ENCODE results near the gene ACTMAP. TPM values are rescaled to one million over a fixed set of nuclear protein-coding genes. Genes with fewer than 3 reads are reported as not detected.

Gene ACTMAP
- total RNA-seq, 1 experiment from 2014 or later, result 16.8 TPM

DNA sequence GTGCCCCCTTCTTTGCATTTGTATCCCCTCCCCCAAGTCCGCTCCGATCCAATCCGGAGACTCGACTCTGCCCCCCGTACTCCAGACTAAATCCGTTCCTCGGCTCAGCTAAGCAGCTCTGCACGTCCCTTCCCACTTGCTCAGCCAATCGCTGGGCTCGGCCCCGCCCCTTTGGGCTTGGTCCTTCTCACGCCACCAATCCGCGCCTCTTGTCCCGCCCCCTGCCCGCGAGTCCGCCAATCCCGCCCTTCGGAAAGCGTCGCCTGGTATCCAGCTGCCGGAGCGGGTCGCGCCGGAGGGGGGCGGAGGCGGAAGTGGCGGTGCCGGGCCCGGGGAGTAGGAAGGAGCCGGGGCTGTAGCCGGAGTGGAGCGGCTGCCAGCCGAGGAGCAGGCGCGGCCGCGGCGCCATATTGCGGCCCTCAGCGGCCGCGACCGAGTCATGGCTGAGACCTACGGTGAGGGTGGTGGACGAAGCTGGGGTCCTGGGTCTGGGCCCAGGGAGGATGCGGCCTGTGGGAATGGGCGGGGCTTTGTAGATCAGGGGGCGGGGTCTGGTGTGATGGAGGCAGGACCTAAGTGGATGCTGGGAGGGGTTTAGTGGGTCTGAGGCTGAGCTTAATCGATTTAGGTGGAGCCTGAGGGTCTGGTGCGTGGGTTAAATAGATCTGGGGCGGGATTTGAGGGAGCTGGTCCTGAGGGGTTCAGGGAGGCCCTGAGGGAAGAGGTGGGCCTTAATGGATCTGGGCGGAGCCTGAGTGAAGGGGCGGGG, 27.8 kb upstream of the ACTMAP start, which contains the start of gene RAB4B:
RAB4B (plus strand) TSS at position 311 of the 769 bp plus-strand sequence; CDS start at position 440, 129 bp downstream.
- H3K27me3 ChIP-seq (ENCODE audit: insufficient read depth, low read length), result no peaks in the 10 kb centered on the region
- peak within 1 kb of the TSS; percentile 81 for H3K4me2 ChIP-seq (ENCODE audit: low read length)
- H3K36me3 ChIP-seq (ENCODE audit: control insufficient read depth in 1 of 2, insufficient read depth in 2 of 2, low read length in 2 of 2), result no peaks in the 10 kb centered on the region
- H3K9ac ChIP-seq (ENCODE audit: low read length), result peak within 1 kb of the TSS; percentile 66
- H3K4me3 ChIP-seq (replicated peaks in 1 of 2; ENCODE audit: low read depth in 1 of 2, low read length in 2 of 2), result peak within 1 kb of the TSS; percentile 67 to 68
- H3K27ac ChIP-seq (ENCODE audit: low read depth, low read length), result peak within 1 kb of the TSS; percentile 92
- H2AFZ ChIP-seq (ENCODE audit: low read depth, low read length, poor library complexity, severe bottlenecking), result peak within 1 kb of the TSS; percentile 87
- POLR2A ChIA-PET, result interaction anchor here (0.6 to 3.1 kb wide), 10 partner anchors 8 to 450 kb away, joined by 3 to 24 read pairs (median 4); partner anchors contain the start of genes ACTMAP, COQ8B, EGLN2 and ITPKC
- H3K9me3 ChIP-seq (ENCODE audit: control insufficient read depth in 1 of 2, insufficient read depth in 1 of 2, low read depth in 1 of 2, low read length in 2 of 2), result no peaks in the 10 kb centered on the region
- peak; percentile 99 for DNase-seq (ENCODE audit: low read depth, low spot score)
- H3K4me1 ChIP-seq (ENCODE audit: control insufficient read depth in 1 of 2, insufficient read depth in 2 of 2, low read length in 2 of 2), result peaks cover 15 to 34% of the 10 kb centered on the region in 2 experiments
- H3K9me2 ChIP-seq (ENCODE audit: insufficient read depth), result no peaks in the 10 kb centered on the region
- no peaks in the 10 kb centered on the region for H3K79me2 ChIP-seq (ENCODE audit: insufficient read depth, low read length)
- no peaks in the 10 kb centered on the region for H4K20me1 ChIP-seq (ENCODE audit: insufficient read depth)
- intact Hi-C loops (cut with micrococcal nuclease), result loop anchor here (1.0 kb wide), 1 partner anchor 20 kb away; no protein-coding TSS in a partner anchor
- RAD21 ChIA-PET (ENCODE audit: low non-redundant PET in 1 of 2, low total read pairs in 2 of 2, uncharacterized antibody in 2 of 2, unreplicated experiment in 2 of 2), result interaction anchor here (0.7 to 1.4 kb wide), 4 partner anchors 12 to 286 kb away, joined by 3 to 6 read pairs (median 4); no protein-coding TSS in a partner anchor
- no TSS peak for BruUV-seq (replicated peaks)
- CTCF ChIA-PET, result interaction anchor here (1.0 to 2.4 kb wide), 8 partner anchors 10 to 144 kb away, joined by 3 to 17 read pairs (median 6); partner anchors contain the start of genes ACTMAP, EGLN2 and SNRPA
- ATAC-seq, result peak; percentile 84
- TF ChIP-seq YY1 (IDR thresholded peaks at IDR 0.05; ENCODE audit: extremely low read depth, insufficient replicate concordance, low read depth, low read length) (peak; percentile 2), POLR2AphosphoS5 (IDR thresholded peaks at IDR 0.05; ENCODE audit: low read depth, low read length) (peak; percentile 52; the same call in 1 of the 2 replicates), EZH2phosphoT487 (IDR thresholded peaks at IDR 0.05; ENCODE audit: borderline replicate concordance) (no peak), SP1 (IDR thresholded peaks at IDR 0.05; ENCODE audit: low read depth) (peak; percentile 99), POLR2A (IDR thresholded peaks at IDR 0.05; ENCODE audit: borderline replicate concordance, extremely low read depth, insufficient read depth, insufficient read length) (no peak), SRF (IDR thresholded peaks at IDR 0.05; ENCODE audit: low read depth) (no peak), TCF7L2 (IDR thresholded peaks at IDR 0.05; ENCODE audit: borderline replicate concordance, extremely low read depth, insufficient read depth, insufficient read length) (no peak), RAD21 (IDR thresholded peaks at IDR 0.05; ENCODE audit: low read depth) (no peak), JUND (IDR thresholded peaks at IDR 0.05) (no peak), CEBPB (IDR thresholded peaks at IDR 0.05; ENCODE audit: low read depth) (no peak), ZNF274 (IDR thresholded peaks at IDR 0.05; ENCODE audit: low read depth, low read length) (no peak), ZFX (IDR thresholded peaks at IDR 0.05) (peak; percentile 77), SIN3A (IDR thresholded peaks at IDR 0.05; ENCODE audit: low read depth) (no peak)
- TF ChIP-seq, protein P1, sequence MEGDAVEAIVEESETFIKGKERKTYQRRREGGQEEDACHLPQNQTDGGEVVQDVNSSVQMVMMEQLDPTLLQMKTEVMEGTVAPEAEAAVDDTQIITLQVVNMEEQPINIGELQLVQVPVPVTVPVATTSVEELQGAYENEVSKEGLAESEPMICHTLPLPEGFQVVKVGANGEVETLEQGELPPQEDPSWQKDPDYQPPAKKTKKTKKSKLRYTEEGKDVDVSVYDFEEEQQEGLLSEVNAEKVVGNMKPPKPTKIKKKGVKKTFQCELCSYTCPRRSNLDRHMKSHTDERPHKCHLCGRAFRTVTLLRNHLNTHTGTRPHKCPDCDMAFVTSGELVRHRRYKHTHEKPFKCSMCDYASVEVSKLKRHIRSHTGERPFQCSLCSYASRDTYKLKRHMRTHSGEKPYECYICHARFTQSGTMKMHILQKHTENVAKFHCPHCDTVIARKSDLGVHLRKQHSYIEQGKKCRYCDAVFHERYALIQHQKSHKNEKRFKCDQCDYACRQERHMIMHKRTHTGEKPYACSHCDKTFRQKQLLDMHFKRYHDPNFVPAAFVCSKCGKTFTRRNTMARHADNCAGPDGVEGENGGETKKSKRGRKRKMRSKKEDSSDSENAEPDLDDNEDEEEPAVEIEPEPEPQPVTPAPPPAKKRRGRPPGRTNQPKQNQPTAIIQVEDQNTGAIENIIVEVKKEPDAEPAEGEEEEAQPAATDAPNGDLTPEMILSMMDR (IDR thresholded peaks at IDR 0.05 in 2 of 3, conservative IDR thresholded peaks at IDR 0.05 in 1 of 3; ENCODE audit: borderline replicate concordance in 1 of 3, insufficient read depth in 1 of 3, low read depth in 2 of 3, low read length in 2 of 3), result no peak
- TF ChIP-seq, protein P2, sequence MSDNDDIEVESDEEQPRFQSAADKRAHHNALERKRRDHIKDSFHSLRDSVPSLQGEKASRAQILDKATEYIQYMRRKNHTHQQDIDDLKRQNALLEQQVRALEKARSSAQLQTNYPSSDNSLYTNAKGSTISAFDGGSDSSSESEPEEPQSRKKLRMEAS (IDR thresholded peaks at IDR 0.05), result no peak
- TF ChIP-seq, protein P3, sequence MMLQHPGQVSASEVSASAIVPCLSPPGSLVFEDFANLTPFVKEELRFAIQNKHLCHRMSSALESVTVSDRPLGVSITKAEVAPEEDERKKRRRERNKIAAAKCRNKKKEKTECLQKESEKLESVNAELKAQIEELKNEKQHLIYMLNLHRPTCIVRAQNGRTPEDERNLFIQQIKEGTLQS (IDR thresholded peaks at IDR 0.05), result no peak
- TF ChIP-seq, protein P4, sequence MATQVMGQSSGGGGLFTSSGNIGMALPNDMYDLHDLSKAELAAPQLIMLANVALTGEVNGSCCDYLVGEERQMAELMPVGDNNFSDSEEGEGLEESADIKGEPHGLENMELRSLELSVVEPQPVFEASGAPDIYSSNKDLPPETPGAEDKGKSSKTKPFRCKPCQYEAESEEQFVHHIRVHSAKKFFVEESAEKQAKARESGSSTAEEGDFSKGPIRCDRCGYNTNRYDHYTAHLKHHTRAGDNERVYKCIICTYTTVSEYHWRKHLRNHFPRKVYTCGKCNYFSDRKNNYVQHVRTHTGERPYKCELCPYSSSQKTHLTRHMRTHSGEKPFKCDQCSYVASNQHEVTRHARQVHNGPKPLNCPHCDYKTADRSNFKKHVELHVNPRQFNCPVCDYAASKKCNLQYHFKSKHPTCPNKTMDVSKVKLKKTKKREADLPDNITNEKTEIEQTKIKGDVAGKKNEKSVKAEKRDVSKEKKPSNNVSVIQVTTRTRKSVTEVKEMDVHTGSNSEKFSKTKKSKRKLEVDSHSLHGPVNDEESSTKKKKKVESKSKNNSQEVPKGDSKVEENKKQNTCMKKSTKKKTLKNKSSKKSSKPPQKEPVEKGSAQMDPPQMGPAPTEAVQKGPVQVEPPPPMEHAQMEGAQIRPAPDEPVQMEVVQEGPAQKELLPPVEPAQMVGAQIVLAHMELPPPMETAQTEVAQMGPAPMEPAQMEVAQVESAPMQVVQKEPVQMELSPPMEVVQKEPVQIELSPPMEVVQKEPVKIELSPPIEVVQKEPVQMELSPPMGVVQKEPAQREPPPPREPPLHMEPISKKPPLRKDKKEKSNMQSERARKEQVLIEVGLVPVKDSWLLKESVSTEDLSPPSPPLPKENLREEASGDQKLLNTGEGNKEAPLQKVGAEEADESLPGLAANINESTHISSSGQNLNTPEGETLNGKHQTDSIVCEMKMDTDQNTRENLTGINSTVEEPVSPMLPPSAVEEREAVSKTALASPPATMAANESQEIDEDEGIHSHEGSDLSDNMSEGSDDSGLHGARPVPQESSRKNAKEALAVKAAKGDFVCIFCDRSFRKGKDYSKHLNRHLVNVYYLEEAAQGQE (IDR thresholded peaks at IDR 0.05; ENCODE audit: low read depth), result no peak
- TF ChIP-seq, protein P5, sequence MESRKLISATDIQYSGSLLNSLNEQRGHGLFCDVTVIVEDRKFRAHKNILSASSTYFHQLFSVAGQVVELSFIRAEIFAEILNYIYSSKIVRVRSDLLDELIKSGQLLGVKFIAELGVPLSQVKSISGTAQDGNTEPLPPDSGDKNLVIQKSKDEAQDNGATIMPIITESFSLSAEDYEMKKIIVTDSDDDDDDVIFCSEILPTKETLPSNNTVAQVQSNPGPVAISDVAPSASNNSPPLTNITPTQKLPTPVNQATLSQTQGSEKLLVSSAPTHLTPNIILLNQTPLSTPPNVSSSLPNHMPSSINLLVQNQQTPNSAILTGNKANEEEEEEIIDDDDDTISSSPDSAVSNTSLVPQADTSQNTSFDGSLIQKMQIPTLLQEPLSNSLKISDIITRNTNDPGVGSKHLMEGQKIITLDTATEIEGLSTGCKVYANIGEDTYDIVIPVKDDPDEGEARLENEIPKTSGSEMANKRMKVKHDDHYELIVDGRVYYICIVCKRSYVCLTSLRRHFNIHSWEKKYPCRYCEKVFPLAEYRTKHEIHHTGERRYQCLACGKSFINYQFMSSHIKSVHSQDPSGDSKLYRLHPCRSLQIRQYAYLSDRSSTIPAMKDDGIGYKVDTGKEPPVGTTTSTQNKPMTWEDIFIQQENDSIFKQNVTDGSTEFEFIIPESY (IDR thresholded peaks at IDR 0.05; ENCODE audit: extremely low read depth, insufficient replicate concordance, low read length), result no peak
